Esophagus squamous epithelium (tissue), 4 donors: ENCODE measurements around the gene GLB1L2.

ENCODE experiments used
- CTCF ChIP-seq, 6 experiments: fragments of 450-650 bp in 4 of 6; fragments of 200-600 bp in 2 of 6; sonication (generic) in 2 of 6; IDR thresholded peaks; one replicate each; pipeline ENCODE4 v1.5.1; 2016 to 2019; ENCODE audit warnings: antibody characterized with exemption in 6 of 6, mild to moderate bottlenecking in 4 of 6, moderate library complexity in 4 of 6
- POLR2A ChIP-seq, 4 donors: fragments of 450-650 bp; IDR thresholded peaks; one replicate each; pipeline ENCODE4 v1.6.1; 2017; ENCODE audit warnings: antibody characterized with exemption in 4 of 4, mild to moderate bottlenecking in 4 of 4, moderate library complexity in 3 of 4

GRCh38 chr11:134349802-134350355 is 18.1 kb downstream of the GLB1L2 start:
- TF ChIP-seq CTCF (IDR thresholded peaks at IDR 0.05) (no peak), POLR2A (IDR thresholded peaks at IDR 0.05) (no peak)
